ENCODE data around the gene ACSL5. TPM values are rescaled to one million over a fixed set of nuclear protein-coding genes. Genes with fewer than 3 reads are reported as not detected.
A peak's percentile ranks its signal among the peaks of the same experiment; 100 is the strongest.
"Not testable (repeated sequence)": the region's sequence is repeated elsewhere in the genome, so short reads cannot be mapped to it uniquely, and the experiment has no call there.

ACSL5 gene
- total and polyA plus RNA-seq, 3 experiments from 2014 or later = 53.3 to 85.5 (median 53.7) TPM

DNA sequence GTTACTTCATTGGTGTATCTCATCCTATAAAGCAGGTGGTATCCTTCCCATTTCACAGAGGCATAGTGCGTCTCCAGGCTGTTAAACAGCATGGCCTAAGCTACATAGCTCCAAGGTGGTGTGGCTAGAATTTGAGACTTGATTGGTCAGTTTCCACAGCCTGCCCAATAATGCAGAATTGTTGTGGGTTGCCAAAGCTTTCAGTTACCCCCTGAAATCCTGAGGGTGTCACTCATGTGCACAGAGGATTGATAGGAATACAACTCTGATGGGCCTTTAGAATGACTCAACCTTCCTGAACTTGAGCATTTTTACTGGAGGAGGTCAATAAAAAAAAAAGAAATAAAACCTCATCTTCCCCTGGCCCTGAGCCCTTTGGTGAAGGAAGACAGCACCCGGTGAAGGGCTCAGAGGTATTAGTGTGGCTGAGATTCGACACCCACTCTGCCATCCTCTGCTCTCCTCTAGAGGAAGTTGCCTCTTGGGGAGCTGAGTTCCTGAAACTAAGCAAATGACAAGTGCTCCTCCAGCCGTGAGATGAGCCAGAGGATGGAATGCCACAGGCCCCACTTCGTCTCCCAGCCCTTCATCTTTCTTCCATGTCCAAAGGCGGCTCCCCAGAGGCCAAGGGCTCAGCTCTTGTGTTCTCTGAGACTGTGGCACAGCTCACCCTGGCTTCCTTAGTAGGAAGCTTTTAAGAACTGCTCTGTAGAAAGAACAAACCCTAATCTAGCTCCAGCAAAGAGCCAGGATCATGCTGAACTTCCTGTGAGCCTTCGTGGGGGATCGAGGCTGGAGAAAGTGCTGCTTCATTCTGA lies 1.0 kb downstream of the ACSL5 start:
- ChIA-PET POLR2A (interaction anchor here (1.1 to 2.4 kb wide), 5 partner anchors 8 to 72 kb away, joined by 3 to 9 read pairs (median 7); partner anchors contain the start of genes VTI1A and ZDHHC6), CTCF (interaction anchor here (0.8 to 4.3 kb wide), 14 partner anchors 10 to 193 kb away, joined by 3 to 26 read pairs (median 3); partner anchors contain the start of genes GPAM, VTI1A and ZDHHC6)
- peak in 2 of 5 donors; percentile 9 to 28 for DNase-seq
- Mint-ChIP-seq H3K36me3 (peaks cover 2 to 27% (median 4%) of the 10 kb centered on the region in 3 donors), H3K4me1 (peaks cover 67 to 91% (median 81%) of the 10 kb centered on the region in 3 donors), H3K27me3 (peaks cover 0 to 2% of the 10 kb centered on the region in 2 donors), H3K4me3 (peak overlapping the region; percentile 97 to 100 (median 99)), H3K27ac (peak overlapping the region; percentile 97 to 100 (median 100)), H3K9me3 (peaks cover 0 to 2% (median 0%) of the 10 kb centered on the region in 5 donors)
- Histone ChIP-seq H3K27me3 (ENCODE audit: insufficient read depth, low read length, poor library complexity, severe bottlenecking) (no peaks in the 10 kb centered on the region), H3K4me1 (ENCODE audit: insufficient read depth, low read length) (peaks cover 49% of the 10 kb centered on the region), H3K27ac (ENCODE audit: low read depth, low read length) (peak overlapping the region; percentile 92), H3K9me3 (ENCODE audit: low read length) (no peaks in the 10 kb centered on the region), H3K4me3 (ENCODE audit: low read length) (peak overlapping the region; percentile 92), H3K36me3 (ENCODE audit: insufficient read depth, low read length) (no peaks in the 10 kb centered on the region)

DNA sequence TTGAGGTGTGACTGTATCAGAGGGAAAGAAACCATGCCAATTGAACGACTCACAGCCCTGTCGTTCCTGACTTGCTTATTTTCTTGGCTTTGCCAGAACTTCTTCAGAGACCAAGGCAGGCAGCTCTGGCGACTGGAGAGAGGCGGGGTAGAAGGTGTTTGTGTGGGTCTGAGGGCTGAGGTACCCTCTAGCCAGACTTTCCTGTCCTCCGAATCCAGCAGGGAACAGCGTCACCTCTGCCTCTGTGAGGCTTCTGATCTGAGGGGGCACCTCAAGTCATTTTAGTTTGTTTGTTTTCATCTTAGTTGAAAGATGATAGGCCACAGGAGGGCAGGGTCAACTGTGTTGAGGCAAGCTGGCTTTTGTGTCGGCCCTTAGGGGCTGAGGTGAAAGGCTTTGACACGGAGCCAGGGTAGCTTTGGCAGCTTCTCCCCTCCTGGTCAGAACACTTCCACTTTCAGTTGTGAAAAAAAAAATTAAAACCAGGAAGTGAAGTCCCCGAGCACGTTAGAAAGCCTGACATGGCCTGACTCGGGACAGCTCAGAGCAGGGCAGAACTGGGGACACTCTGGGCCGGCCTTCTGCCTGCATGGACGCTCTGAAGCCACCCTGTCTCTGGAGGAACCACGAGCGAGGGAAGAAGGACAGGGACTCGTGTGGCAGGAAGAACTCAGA lies 1.9 kb downstream of the ACSL5 start:
- peak overlapping the region; percentile 92 for H3K27ac ChIP-seq (ENCODE audit: low read depth, low read length)
- Mint-ChIP-seq H3K27ac (peak overlapping the region; percentile 97 to 100 (median 100)), H3K36me3 (peaks cover 2 to 36% (median 4%) of the 10 kb centered on the region in 3 donors), H3K27me3 (peaks cover 0 to 2% of the 10 kb centered on the region in 2 donors), H3K4me1 (peaks cover 76 to 94% (median 88%) of the 10 kb centered on the region in 3 donors), H3K9me3 (peaks cover 0 to 2% (median 0%) of the 10 kb centered on the region in 5 donors), H3K4me3 (peak overlapping the region; percentile 97 to 100 (median 99))
- DNase-seq = peak; percentile 27 to 69 (median 66)
- H3K9me3 ChIP-seq (ENCODE audit: low read length) = no peaks in the 10 kb centered on the region
- ChIA-PET CTCF (interaction anchor here (0.8 to 4.3 kb wide), 13 partner anchors 9 to 194 kb away, joined by 3 to 26 read pairs (median 3); partner anchors contain the start of genes GPAM, VTI1A and ZDHHC6), POLR2A (interaction anchor here (1.1 to 2.4 kb wide), 5 partner anchors 9 to 71 kb away, joined by 4 to 9 read pairs (median 7); partner anchors contain the start of genes VTI1A and ZDHHC6)
- H3K4me1 ChIP-seq (ENCODE audit: insufficient read depth, low read length) = peaks cover 50% of the 10 kb centered on the region
- no peaks in the 10 kb centered on the region for H3K27me3 ChIP-seq (ENCODE audit: insufficient read depth, low read length, poor library complexity, severe bottlenecking)
- peak overlapping the region; percentile 92 for H3K4me3 ChIP-seq (ENCODE audit: low read length)
- no peaks in the 10 kb centered on the region for H3K36me3 ChIP-seq (ENCODE audit: insufficient read depth, low read length)

DNA sequence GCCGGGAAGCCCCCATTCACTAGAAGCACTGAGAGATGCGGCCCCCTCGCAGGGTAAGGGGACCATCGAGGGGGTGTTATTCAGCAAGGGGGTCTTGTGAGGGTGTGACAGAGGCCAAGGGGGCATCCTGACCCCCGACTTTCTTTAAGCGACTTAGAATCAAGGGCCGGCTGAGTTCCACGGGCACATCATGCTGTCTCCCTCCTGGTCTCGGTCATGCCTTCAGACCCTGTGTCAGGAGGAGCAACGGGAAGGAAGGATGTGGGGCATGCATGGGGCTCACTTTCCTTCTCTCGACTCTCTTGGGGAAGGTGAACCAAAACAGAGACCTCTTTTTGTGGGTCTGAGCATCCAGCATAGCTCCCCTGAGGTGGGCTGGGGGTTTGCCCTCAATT lies 2.5 kb downstream of the ACSL5 start:
- CTCF ChIA-PET = interaction anchor here (1.2 to 4.3 kb wide), 7 partner anchors 8 to 195 kb away, joined by 3 to 26 read pairs (median 3); partner anchors contain the start of gene GPAM
- H3K27ac Mint-ChIP-seq = peak overlapping the region; percentile 97 to 100 (median 100)
- peak overlapping the region; percentile 92 for H3K27ac ChIP-seq (ENCODE audit: low read depth, low read length)
- no peaks in the 10 kb centered on the region for H3K9me3 Mint-ChIP-seq
- peaks cover 0 to 41% (median 2%) of the 10 kb centered on the region in 3 donors for H3K36me3 Mint-ChIP-seq
- no peaks in the 10 kb centered on the region for H3K27me3 ChIP-seq (ENCODE audit: insufficient read depth, low read length, poor library complexity, severe bottlenecking)
- H3K4me1 ChIP-seq (ENCODE audit: insufficient read depth, low read length) = peaks cover 50% of the 10 kb centered on the region
- H3K4me1 Mint-ChIP-seq = peaks cover 76 to 93% (median 87%) of the 10 kb centered on the region in 3 donors
- POLR2A ChIA-PET = interaction anchor here (1.3 to 2.4 kb wide), 4 partner anchors 10 to 70 kb away, joined by 4 to 9 read pairs (median 7); partner anchors contain the start of genes VTI1A and ZDHHC6
- peak overlapping the region; percentile 97 to 100 (median 99) for H3K4me3 Mint-ChIP-seq
- peak overlapping the region; percentile 92 for H3K4me3 ChIP-seq (ENCODE audit: low read length)
- H3K36me3 ChIP-seq (ENCODE audit: insufficient read depth, low read length) = no peaks in the 10 kb centered on the region
- H3K9me3 ChIP-seq (ENCODE audit: low read length) = no peaks in the 10 kb centered on the region
- no peaks in the 10 kb centered on the region for H3K27me3 Mint-ChIP-seq
- no peak for DNase-seq

DNA sequence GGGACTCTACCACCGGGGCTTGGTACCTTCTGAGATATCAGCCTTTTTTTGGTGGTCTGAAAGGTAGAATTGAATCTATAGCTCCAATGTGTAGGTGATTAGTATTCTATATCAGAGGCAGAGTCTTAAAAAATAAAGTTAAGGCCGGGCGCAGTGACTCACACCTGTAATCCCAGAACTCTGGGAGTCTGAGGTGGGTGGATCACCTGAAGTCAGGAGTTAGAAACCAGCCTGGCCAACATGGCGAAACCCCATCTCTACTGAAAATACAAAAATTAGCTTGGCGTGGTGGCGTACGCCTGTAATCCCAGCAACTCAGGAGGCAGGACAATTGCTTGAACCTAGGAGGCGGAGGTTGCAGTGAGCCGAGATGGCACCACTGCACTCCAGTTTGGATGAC lies 3.2 kb downstream of the ACSL5 start:
- CTCF ChIA-PET = interaction anchor here (4.3 kb wide), 1 partner anchor 8 kb away, joined by 26 read pairs; no protein-coding TSS in a partner anchor
- POLR2A ChIA-PET = interaction anchor here (0.6 to 1.3 kb wide), 2 partner anchors 10 to 69 kb away, joined by 3 to 4 read pairs; partner anchors contain the start of genes VTI1A and ZDHHC6
- not testable (repeated sequence) for H3K27me3 Mint-ChIP-seq

DNA sequence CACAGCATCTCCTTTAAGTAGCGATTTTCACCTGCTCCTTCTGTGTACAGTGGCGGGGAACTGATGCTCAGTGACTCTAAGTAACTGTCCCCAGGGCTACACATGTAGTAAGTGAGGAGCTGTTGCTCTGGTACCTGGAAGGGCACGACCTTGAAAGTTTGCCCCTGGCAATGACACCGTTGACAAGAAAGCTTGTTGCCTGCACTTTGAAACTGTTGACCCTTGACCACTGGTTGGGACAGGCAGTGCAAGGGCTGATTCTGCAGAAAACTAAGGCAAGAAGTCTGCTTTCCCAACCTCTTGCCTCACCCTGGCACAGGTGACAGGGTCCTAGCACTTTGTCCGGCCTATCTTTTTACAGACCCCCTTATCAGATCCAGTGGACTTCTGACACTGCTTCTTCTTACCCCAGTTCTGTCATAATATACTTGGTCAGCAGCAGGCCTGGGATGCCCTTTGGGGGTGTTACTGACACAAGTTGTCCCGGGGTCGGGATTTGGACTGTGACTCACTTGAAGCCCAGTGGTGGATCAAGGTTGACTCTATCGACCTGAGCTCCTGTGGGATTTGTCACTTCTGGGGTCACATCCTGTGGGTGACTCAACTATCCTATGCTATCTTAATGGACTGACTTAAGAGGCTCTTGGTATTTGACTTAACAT lies 5.8 kb downstream of the ACSL5 start:
- peaks cover 0 to 64% (median 7%) of the 10 kb centered on the region in 3 donors for H3K36me3 Mint-ChIP-seq
- H3K4me1 Mint-ChIP-seq = peaks cover 78 to 95% (median 95%) of the 10 kb centered on the region in 3 donors
- DNase-seq = no peak

More for the DNA sequence above, 3.2 kb downstream of the ACSL5 start:
- peak overlapping the region; percentile 32 to 100 (median 86) for H3K27ac Mint-ChIP-seq
- peaks cover 0 to 46% (median 2%) of the 10 kb centered on the region in 3 donors for H3K36me3 Mint-ChIP-seq
- peaks cover 77 to 92% (median 90%) of the 10 kb centered on the region in 3 donors for H3K4me1 Mint-ChIP-seq
- Histone ChIP-seq H3K27ac (ENCODE audit: low read depth, low read length) (peak overlapping the region; percentile 92), H3K4me1 (ENCODE audit: insufficient read depth, low read length) (peaks cover 50% of the 10 kb centered on the region), H3K4me3 (ENCODE audit: low read length) (peak overlapping the region; percentile 92)
- H3K27me3 ChIP-seq (ENCODE audit: insufficient read depth, low read length, poor library complexity, severe bottlenecking); H3K36me3 ChIP-seq (ENCODE audit: insufficient read depth, low read length); H3K9me3 ChIP-seq (ENCODE audit: low read length); H3K9me3 Mint-ChIP-seq; DNase-seq: not testable (repeated sequence)
- peak overlapping the region; percentile 60 to 100 (median 99) for H3K4me3 Mint-ChIP-seq

DNA sequence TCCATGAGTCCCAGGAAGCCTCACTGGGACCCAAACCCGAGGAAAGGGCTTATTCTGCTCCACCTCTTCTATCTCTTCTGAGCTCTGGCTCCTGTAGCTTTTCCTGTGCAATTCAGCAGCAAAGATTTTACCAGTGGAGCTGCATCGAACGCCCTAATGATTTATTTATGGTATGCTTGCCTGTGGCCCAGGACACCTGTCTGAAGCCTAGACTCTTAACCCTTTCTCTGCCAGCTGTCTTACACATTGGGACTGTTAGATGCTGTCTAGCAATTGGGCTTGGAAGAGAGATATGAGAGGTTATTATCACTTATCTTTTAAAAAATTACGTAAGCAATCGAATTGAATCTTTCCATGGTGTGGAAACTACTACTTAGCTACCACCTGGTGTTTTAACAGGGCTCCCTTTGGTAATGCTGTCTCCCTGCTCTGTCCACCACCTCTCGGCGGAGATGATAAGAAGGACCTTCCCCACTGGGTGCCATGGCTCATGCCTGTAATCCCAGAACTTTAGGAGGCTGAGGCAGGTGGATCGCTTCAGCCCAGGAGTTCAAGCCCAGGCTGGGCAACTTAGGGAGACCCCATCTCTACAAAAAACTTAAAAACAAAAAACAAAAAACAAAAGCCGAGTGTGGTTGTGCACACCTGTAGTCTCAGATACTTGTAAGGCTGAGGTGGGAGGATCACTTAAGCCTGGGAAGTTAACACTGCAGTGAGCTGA lies 8.8 kb downstream of the ACSL5 start:
- peaks cover 0 to 52% (median 5%) of the 10 kb centered on the region in 3 donors for H3K36me3 Mint-ChIP-seq
- Histone ChIP-seq H3K4me1 (ENCODE audit: insufficient read depth, low read length) (peaks cover 39% of the 10 kb centered on the region), H3K36me3 (ENCODE audit: insufficient read depth, low read length) (no peaks in the 10 kb centered on the region), H3K27ac (ENCODE audit: low read depth, low read length) (no peak overlapping the region), H3K9me3 (ENCODE audit: low read length) (no peaks in the 10 kb centered on the region), H3K27me3 (ENCODE audit: insufficient read depth, low read length, poor library complexity, severe bottlenecking) (no peaks in the 10 kb centered on the region), H3K4me3 (ENCODE audit: low read length) (no peak overlapping the region)
- H3K4me1 Mint-ChIP-seq = peaks cover 75 to 95% (median 92%) of the 10 kb centered on the region in 3 donors
- no peaks in the 10 kb centered on the region for H3K9me3 Mint-ChIP-seq
- CTCF ChIA-PET = interaction anchor here (1.3 to 4.7 kb wide), 3 partner anchors 7 to 52 kb away, joined by 3 to 26 read pairs (median 3); partner anchors contain the start of gene ACSL5
- POLR2A ChIA-PET = interaction anchor here (1.0 kb wide), 1 partner anchor 9 kb away, joined by 3 read pairs; the partner anchor contains the start of gene ACSL5
- H3K4me3 Mint-ChIP-seq = peak overlapping the region in 2 of 7 donors; percentile 3 to 12
- DNase-seq = no peak
- no peaks in the 10 kb centered on the region for H3K27me3 Mint-ChIP-seq
- peak overlapping the region in 7 of 8 donors; percentile 27 to 84 (median 56) for H3K27ac Mint-ChIP-seq

More for the DNA sequence above, 5.8 kb downstream of the ACSL5 start:
- Mint-ChIP-seq H3K27me3 (no peaks in the 10 kb centered on the region), H3K9me3 (no peaks in the 10 kb centered on the region), H3K4me3 (peak overlapping the region in 6 of 7 donors; percentile 20 to 73 (median 48)), H3K27ac (peak overlapping the region; percentile 55 to 95 (median 72))
- H3K4me3 ChIP-seq (ENCODE audit: low read length) = no peak overlapping the region
- H3K4me1 ChIP-seq (ENCODE audit: insufficient read depth, low read length) = peaks cover 47% of the 10 kb centered on the region
- H3K27me3 ChIP-seq (ENCODE audit: insufficient read depth, low read length, poor library complexity, severe bottlenecking) = no peaks in the 10 kb centered on the region
- POLR2A ChIA-PET = no interaction called here
- CTCF ChIA-PET = no interaction called here
- H3K27ac ChIP-seq (ENCODE audit: low read depth, low read length) = no peak overlapping the region
- H3K36me3 ChIP-seq (ENCODE audit: insufficient read depth, low read length) = no peaks in the 10 kb centered on the region
- H3K9me3 ChIP-seq (ENCODE audit: low read length) = no peaks in the 10 kb centered on the region
